ENCODE measurements around the gene DMXL1.

- TF ChIP-seq CTCF (IDR thresholded peaks at IDR 0.05; ENCODE audit: low read depth, low read length) (no peak), EZH2phosphoT487 (IDR thresholded peaks at IDR 0.05; ENCODE audit: low read depth) (no peak)
Measured at GRCh38 chr5:119220576-119221197, 149.8 kb downstream of the DMXL1 start.

Data from OCI-LY3 (cell line).